Activated CD8-positive, alpha-beta T cell treated with anti-CD3 and anti-CD28 coated beads for 36 hours (primary cell): Measurements from ENCODE around the gene ST8SIA2. TPM values are rescaled to one million over a fixed set of nuclear protein-coding genes. Genes with fewer than 3 reads are reported as not detected.
A peak's percentile ranks its signal among the peaks of the same experiment; 100 is the strongest.

Experiments used
- ATAC-seq: fragments of 200-7000 bp; cut with Tn5 transposase; one replicate; pipeline ENCODE4 v1.10.0; 2021; ENCODE audit warnings: mild to moderate bottlenecking, moderate library complexity
- CTCF ChIA-PET: fragments of 350-600 bp; sonication (Branson Sonifier 250); formaldehyde crosslinking; loops from one replicate; lab custom pipeline; 2021; ENCODE audit warnings: antibody characterized with exemption; lab: Charles Lee
- POLR2A ChIA-PET: fragments of 350-600 bp; sonication (Branson Sonifier 250); formaldehyde crosslinking; loops from one replicate; lab custom pipeline; 2021; ENCODE audit warnings: antibody characterized with exemption; lab: Charles Lee
- DNase-seq: peaks from one replicate; pipeline ENCODE4 v3.0.0-alpha.2; 2020
- H3K27ac Mint-ChIP-seq: one replicate; pipeline ENCODE4 v1.8.0; 2021; ENCODE audit warnings: mild to moderate bottlenecking, mixed read lengths
- H3K27me3 Mint-ChIP-seq: one replicate; pipeline ENCODE4 v1.8.0; 2021; ENCODE audit warnings: mixed read lengths
- H3K36me3 Mint-ChIP-seq: one replicate; pipeline ENCODE4 v1.8.0; 2021; ENCODE audit warnings: low read depth, mixed read lengths
- H3K4me1 Mint-ChIP-seq: one replicate; pipeline ENCODE4 v1.8.0; 2021; ENCODE audit warnings: low read depth, mixed read lengths
- H3K4me3 Mint-ChIP-seq: one replicate; pipeline ENCODE4 v1.8.0; 2021; ENCODE audit warnings: mild to moderate bottlenecking, moderate library complexity, mixed read lengths
- H3K9me3 Mint-ChIP-seq: one replicate; pipeline ENCODE4 v1.8.0; 2021; ENCODE audit warnings: mixed read lengths
- intact Hi-C: fragments of 100-400 bp; cut with micrococcal nuclease; formaldehyde crosslinking; loops from one replicate; pipeline ENCODE4 v1.10.0; 2022
- total RNA-seq, 2 experiments: library from RNA; stranded (reverse); gene quantifications; one replicate each; pipeline ENCODE4 v1.2.3, GENCODE V29; 2021
- TF ChIP-seq, protein P1 (sequence below): fragments of 200-600 bp; IDR thresholded peaks from one replicate; pipeline ENCODE4 v1.8.0; 2022; ENCODE audit warnings: antibody characterized with exemption, mild to moderate bottlenecking

Gene ST8SIA2
- total RNA-seq, 2 experiments from 2014 or later = not detected

DNA sequence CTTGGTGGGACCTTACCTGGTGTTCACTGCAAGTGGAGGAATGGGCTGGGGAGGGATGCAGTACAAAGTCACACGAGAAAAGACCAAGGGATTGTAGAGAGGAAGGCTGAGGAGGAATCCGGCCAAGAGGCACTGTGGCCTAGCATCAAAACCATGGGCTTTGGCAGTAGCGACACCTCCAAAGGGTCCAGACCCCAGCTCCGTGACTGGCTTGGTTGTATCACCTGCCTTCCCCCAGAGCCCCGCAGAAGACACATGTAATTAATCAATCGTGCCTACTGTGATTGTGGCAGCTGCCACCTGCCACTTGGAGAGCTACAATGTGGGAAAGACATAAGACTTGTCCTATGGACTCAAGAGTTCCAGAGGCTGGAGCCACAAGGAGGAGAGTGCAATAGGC is 54.7 kb downstream of the ST8SIA2 start:
- H3K4me3 Mint-ChIP-seq = no peak overlapping the region

GRCh38 chr15:92449476-92449875 is 55.8 kb downstream of the ST8SIA2 start:
- H3K9me3 Mint-ChIP-seq = no peaks in the 10 kb centered on the region
- ATAC-seq (no peak), DNase-seq (no peak)
- no peak overlapping the region for H3K27ac Mint-ChIP-seq
- TF ChIP-seq, protein P1, sequence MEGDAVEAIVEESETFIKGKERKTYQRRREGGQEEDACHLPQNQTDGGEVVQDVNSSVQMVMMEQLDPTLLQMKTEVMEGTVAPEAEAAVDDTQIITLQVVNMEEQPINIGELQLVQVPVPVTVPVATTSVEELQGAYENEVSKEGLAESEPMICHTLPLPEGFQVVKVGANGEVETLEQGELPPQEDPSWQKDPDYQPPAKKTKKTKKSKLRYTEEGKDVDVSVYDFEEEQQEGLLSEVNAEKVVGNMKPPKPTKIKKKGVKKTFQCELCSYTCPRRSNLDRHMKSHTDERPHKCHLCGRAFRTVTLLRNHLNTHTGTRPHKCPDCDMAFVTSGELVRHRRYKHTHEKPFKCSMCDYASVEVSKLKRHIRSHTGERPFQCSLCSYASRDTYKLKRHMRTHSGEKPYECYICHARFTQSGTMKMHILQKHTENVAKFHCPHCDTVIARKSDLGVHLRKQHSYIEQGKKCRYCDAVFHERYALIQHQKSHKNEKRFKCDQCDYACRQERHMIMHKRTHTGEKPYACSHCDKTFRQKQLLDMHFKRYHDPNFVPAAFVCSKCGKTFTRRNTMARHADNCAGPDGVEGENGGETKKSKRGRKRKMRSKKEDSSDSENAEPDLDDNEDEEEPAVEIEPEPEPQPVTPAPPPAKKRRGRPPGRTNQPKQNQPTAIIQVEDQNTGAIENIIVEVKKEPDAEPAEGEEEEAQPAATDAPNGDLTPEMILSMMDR = no peak
- no peak overlapping the region for H3K4me3 Mint-ChIP-seq
- POLR2A ChIA-PET = no interaction called here
- no peaks in the 10 kb centered on the region for H3K36me3 Mint-ChIP-seq
- CTCF ChIA-PET = no interaction called here
- H3K4me1 Mint-ChIP-seq = no peaks in the 10 kb centered on the region
- intact Hi-C loops = no loop called here
- H3K27me3 Mint-ChIP-seq = peaks cover 1% of the 10 kb centered on the region

More for the DNA sequence above, 54.7 kb downstream of the ST8SIA2 start:
- Mint-ChIP-seq H3K4me1 (no peaks in the 10 kb centered on the region), H3K9me3 (no peaks in the 10 kb centered on the region), H3K27me3 (peaks cover 1% of the 10 kb centered on the region), H3K27ac (no peak overlapping the region), H3K36me3 (no peaks in the 10 kb centered on the region)
- DNase-seq (no peak), ATAC-seq (no peak)
- CTCF ChIA-PET = no interaction called here
- POLR2A ChIA-PET = no interaction called here
- TF ChIP-seq, protein P1 = no peak
- intact Hi-C loops = no loop called here

GRCh38 chr15:92451225-92451825 is 57.6 kb downstream of the ST8SIA2 start:
- Mint-ChIP-seq H3K9me3 (no peaks in the 10 kb centered on the region), H3K4me1 (no peaks in the 10 kb centered on the region), H3K4me3 (no peak overlapping the region), H3K27me3 (peaks cover 1% of the 10 kb centered on the region), H3K27ac (no peak overlapping the region), H3K36me3 (no peaks in the 10 kb centered on the region)
- ChIA-PET CTCF (no interaction called here), POLR2A (no interaction called here)
- TF ChIP-seq, protein P1 = no peak
- peak; percentile 17 for ATAC-seq
- DNase-seq = peak; percentile 5
- intact Hi-C loops = no loop called here

- ATAC-seq = no peak
- POLR2A ChIA-PET = no interaction called here
- Mint-ChIP-seq H3K36me3 (no peaks in the 10 kb centered on the region), H3K9me3 (no peaks in the 10 kb centered on the region), H3K27ac (no peak overlapping the region), H3K4me1 (no peaks in the 10 kb centered on the region), H3K4me3 (no peak overlapping the region), H3K27me3 (peaks cover 1% of the 10 kb centered on the region)
- TF ChIP-seq, protein P1 = no peak
- intact Hi-C loops = no loop called here
- CTCF ChIA-PET = no interaction called here
- no peak for DNase-seq
These were observed 58.5 kb downstream of the ST8SIA2 start for GRCh38 chr15:92452143-92452542.

DNA sequence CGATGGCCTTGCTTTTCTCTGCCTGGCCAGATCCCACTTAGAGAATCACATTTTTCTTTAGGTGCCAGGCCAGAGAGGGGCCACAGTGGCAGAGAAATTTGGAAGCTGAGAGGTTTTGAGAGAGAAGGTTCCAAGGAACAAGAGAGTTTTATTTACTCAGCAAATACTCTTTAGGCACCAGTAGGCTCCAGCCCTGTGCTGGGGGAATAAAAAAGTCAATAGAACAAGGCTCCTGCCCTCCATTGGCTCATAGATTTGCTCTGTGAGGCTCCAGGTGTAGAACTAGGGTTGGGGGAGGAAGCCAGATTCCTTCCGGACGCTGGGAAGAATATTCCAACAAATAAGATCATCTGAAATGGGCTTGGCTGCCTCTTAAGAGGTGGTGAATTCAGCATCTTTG is 59.9 kb downstream of the ST8SIA2 start:
- Mint-ChIP-seq H3K27ac (no peak overlapping the region), H3K36me3 (no peaks in the 10 kb centered on the region), H3K4me3 (no peak overlapping the region), H3K27me3 (peaks cover 1% of the 10 kb centered on the region), H3K9me3 (no peaks in the 10 kb centered on the region), H3K4me1 (no peaks in the 10 kb centered on the region)
- ATAC-seq = no peak
- DNase-seq = no peak
- POLR2A ChIA-PET = no interaction called here
- intact Hi-C loops = no loop called here
- CTCF ChIA-PET = no interaction called here
- TF ChIP-seq, protein P1 = no peak
